ENCODE data around the gene MYO3B. TPM values are rescaled to one million over a fixed set of nuclear protein-coding genes. Genes with fewer than 3 reads are reported as not detected.

The MYO3B gene
- total and polyA plus RNA-seq, 8 donors, result 1.3 to 4.1 (median 2.6) TPM; not detected in 1

DNA sequence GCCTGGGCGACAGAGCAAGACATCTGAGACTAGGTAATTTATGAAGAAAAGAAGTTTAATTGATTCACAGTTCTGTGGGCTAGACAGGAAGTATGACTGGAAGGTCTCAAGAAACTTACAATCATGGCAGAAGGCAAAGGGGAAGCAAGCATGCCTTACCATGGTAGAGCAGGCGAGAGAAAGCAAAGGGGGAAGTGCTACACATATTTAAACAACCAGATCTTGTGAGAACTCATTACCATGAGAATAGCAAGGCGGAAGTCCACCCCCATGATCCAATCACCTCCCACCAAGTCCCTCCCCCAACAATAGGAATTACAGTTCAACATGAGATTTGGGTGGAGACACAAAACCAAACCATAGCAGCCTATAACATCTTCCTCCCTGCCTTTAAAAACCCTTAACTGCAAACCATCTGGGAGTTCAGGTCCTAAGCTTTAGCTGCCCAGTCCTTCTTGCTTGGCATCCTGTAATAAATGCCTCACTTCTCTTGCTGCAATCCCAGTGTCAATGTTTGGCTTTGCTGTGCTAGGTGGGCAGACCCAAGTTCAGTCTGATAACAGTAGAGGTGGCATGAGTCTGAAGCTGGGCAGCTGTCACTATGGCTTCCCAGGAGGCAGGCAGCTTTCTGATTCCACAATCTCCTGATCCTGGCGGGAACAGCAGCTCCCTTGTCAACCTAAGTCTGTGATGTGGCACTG lies 526.0 kb downstream of the MYO3B start:
- no peak overlapping the region for H3K27ac ChIP-seq
- H3K4me3 ChIP-seq, result no peak overlapping the region
- H3K4me1 ChIP-seq, result no peaks in the 10 kb centered on the region
- TF ChIP-seq, protein P1, sequence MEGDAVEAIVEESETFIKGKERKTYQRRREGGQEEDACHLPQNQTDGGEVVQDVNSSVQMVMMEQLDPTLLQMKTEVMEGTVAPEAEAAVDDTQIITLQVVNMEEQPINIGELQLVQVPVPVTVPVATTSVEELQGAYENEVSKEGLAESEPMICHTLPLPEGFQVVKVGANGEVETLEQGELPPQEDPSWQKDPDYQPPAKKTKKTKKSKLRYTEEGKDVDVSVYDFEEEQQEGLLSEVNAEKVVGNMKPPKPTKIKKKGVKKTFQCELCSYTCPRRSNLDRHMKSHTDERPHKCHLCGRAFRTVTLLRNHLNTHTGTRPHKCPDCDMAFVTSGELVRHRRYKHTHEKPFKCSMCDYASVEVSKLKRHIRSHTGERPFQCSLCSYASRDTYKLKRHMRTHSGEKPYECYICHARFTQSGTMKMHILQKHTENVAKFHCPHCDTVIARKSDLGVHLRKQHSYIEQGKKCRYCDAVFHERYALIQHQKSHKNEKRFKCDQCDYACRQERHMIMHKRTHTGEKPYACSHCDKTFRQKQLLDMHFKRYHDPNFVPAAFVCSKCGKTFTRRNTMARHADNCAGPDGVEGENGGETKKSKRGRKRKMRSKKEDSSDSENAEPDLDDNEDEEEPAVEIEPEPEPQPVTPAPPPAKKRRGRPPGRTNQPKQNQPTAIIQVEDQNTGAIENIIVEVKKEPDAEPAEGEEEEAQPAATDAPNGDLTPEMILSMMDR (IDR thresholded peaks at IDR 0.05), result no peak
- no peaks in the 10 kb centered on the region for H3K9me3 ChIP-seq
- H3K27me3 ChIP-seq, result peaks cover 0 to 18% of the 10 kb centered on the region in 2 donors
- intact Hi-C loops (cut with DNase I), result no loop called here
- ATAC-seq, result no peak
- DNase-seq, result no peak
- H3K36me3 ChIP-seq, result no peaks in the 10 kb centered on the region

Measured in left lung (tissue), 10 donors.